GM12865 (cell line): ENCODE data around the gene PMEPA1.

Source experiments
- DNase-seq: peaks from one replicate; pipeline ENCODE4 v3.0.0; 2010; ENCODE audit warnings: low read depth
- H3K4me3 ChIP-seq: 2 replicates; pipeline ENCODE4 v1.5.1; 2011; ENCODE audit warnings: mild to moderate bottlenecking, low read depth, low read length, control low read depth
- TF ChIP-seq, protein P1 (sequence below): IDR thresholded peaks from 2 replicates; pipeline ENCODE4 v1.5.1; 2011; ENCODE audit warnings: low read length, control low read depth, low read depth, inconsistent platforms; ENCODE audit not compliant: insufficient read depth; ENCODE audit errors: missing control alignments

PMEPA1 gene

DNA sequence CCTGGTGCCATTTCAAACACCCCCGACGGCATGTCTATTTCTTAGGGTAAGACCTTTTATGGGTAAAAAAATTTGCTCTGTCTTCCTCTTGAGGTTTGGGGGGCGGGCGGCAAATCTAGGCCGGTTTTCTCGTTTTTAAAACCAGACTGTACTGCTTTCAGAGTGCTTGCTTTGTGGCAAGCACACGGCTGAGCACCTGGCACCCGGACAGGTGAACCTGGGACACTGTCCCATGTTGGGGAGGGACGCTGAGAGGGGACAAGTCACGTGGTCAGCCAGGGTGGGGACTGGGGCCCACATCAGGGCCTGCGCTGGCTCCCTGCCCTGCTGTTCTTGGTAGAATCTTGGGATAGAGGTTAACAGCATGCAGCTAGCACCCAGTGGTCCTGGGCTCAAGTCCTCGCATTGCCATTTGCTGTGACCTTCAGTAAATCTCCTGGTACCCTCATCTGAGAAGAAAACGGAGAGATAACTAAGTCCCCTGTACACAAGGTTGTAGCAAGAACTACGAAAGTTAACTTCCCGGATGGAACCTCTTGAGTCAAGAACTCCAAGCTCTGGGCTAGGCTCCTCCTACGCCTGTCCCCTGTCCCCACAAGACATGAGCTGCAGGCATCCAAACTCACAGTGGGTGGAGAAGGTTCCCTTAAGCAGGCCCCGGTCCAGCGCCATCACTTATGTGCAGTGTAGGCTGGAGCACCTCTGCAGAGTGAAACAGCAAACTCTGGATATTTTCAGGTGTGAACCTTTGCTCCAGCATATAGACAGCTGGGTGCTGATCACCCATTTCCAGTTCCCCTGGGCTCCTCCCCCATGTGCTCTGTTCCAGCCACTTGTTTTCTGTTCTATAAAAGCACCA is 41.7 kb downstream of the PMEPA1 start:
- TF ChIP-seq, protein P1, sequence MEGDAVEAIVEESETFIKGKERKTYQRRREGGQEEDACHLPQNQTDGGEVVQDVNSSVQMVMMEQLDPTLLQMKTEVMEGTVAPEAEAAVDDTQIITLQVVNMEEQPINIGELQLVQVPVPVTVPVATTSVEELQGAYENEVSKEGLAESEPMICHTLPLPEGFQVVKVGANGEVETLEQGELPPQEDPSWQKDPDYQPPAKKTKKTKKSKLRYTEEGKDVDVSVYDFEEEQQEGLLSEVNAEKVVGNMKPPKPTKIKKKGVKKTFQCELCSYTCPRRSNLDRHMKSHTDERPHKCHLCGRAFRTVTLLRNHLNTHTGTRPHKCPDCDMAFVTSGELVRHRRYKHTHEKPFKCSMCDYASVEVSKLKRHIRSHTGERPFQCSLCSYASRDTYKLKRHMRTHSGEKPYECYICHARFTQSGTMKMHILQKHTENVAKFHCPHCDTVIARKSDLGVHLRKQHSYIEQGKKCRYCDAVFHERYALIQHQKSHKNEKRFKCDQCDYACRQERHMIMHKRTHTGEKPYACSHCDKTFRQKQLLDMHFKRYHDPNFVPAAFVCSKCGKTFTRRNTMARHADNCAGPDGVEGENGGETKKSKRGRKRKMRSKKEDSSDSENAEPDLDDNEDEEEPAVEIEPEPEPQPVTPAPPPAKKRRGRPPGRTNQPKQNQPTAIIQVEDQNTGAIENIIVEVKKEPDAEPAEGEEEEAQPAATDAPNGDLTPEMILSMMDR: no peak
- DNase-seq: no peak
- no peak overlapping the region for H3K4me3 ChIP-seq

DNA sequence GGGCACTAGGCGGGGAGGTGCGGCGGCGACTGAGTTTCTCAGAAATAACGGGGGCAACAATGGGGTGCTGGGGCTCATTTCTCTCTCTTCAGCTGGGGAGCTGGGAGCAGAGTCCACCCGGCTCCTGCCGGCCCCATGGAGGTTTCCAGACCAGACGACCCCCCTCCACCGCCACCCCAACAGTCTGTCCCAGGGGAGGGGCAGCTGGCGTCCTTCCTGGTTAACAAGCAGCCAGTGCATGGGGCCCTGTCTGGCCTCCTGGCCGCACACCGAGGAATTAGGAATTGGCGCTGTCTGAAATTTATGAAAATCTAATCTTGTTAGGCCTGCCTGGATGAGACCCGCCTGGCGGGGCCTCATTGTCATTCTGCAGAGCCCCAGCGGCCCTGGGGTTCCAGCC is 42.4 kb downstream of the PMEPA1 start:
- no peak for DNase-seq
- H3K4me3 ChIP-seq: no peak overlapping the region
- TF ChIP-seq, protein P1: no peak

DNA sequence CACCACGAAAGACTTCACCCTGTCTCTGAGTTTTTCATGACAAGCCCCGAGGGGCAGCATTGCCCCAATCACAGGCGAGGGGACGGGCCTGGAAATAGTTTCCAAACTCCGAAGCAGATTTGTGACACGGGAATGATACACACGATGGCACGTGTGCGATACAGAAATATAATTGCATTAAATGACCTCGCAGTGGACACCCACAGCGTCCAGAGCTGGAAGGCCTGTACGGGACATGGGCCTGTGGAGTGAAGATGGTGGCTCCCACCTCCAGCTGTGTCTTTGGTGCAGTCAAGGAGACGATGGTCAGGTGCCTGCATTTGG is 43.0 kb downstream of the PMEPA1 start:
- no peak overlapping the region for H3K4me3 ChIP-seq
- no peak for DNase-seq
- TF ChIP-seq, protein P1: no peak

DNA sequence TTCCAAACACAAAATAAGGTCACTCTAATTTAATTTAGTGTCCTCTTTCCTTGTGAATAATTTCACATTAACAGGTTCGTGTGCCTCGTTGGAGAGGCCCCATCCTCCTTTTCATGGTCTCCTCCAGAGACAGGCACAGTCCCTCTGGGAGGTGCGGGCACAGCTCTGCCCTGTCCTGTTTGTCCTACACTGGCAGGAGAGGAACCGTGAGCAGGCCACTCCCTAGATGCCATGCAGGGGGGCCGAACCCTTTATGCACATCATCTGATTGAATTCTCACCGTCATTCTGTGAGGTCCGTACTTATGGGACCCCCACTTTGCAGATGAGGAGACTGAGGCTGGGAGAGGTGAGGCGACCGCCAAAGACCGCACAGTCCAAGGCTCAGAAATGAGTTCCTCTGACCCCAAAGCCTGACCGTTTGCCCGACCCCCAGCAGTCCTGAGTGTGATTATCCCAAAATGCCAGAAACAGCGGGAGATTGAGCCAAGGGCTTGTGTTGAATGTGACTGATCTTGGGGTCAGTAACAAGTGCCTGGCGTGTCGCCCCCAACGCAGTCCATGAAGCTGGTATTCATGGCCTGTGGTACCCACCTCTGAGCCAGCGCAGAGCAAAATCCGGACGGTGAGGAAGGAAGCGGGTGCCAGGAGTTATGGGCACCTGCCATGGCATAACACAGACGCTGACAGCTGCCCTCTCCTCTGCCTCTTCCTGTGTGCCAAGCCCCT is 43.5 kb downstream of the PMEPA1 start:
- TF ChIP-seq, protein P1: no peak
- DNase-seq: no peak

DNA sequence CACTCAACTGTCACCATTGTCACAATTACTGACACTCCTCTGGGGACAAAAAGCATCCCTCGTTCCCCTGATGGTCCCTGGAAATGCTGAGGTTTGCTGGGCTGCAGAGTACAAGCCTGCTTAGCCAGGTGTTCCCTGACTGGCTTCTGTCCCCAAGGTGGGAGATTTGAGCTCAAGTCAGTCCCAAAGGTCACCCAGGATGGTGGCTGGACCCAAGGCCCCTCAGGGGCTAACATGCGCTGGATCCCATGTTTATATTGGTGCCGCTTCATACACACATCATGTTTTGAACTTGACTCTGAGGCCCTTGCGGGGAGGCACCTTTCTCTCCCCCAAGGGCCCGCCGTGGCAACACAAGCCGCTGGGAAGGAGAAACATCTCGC is 44.2 kb downstream of the PMEPA1 start:
- no peak overlapping the region for H3K4me3 ChIP-seq
- DNase-seq: no peak
- TF ChIP-seq, protein P1: no peak

More for the DNA sequence above, 43.5 kb downstream of the PMEPA1 start:
- H3K4me3 ChIP-seq: no peak overlapping the region

DNA sequence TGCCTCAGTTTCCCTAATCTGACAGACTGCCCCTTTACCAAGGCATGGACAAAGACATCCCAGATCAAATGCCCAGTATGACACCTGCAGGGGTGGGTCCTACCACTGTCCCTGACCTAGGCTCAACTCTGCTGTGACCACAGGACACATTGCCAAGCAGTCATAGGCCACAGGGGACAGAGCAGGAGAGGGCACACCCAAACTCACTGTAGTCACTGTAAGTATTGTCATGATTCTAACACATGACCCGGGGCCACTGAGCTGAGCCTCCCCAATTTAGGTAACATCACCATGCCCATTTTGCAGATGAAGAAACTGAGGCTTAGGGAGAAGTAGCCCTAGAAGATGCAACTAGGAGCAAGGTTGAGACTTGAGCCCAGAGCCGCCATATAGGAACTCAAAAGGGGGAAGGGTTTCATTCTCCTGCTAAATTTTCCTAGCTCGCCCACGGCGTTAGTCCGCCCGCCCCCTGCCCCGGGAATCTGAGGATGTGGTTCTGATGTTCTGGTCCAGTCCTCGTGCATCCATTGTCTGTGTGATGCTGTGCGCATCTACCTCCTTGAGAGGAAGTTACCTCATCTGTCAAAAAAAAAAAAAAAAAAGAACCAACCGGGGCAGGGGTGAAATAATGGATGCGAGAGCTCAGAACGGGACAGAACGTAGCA is 44.8 kb downstream of the PMEPA1 start:
- H3K4me3 ChIP-seq: no peak overlapping the region
- no peak for DNase-seq
- TF ChIP-seq, protein P1: no peak
